Activated CD4-positive, CD25-positive, alpha-beta regulatory T cell treated with anti-CD3 and anti-CD28 coated beads, Interleukin-2, amount 50 U/mL, for 24 hours (primary cell): ENCODE measurements around the gene PRKCE.
A peak's percentile ranks its signal among the peaks of the same experiment; 100 is the strongest.
"Not testable (repeated sequence)": the region's sequence is repeated elsewhere in the genome, so short reads cannot be mapped to it uniquely, and the experiment has no call there.

Experiments
- ATAC-seq, 2 donors: fragments of 150-1000 bp; cut with Tn5 transposase; one replicate each; pipeline ENCODE4 v1.10.0; 2021; ENCODE audit warnings: mild to moderate bottlenecking in 1 of 2, moderate library complexity in 1 of 2

The PRKCE gene

DNA sequence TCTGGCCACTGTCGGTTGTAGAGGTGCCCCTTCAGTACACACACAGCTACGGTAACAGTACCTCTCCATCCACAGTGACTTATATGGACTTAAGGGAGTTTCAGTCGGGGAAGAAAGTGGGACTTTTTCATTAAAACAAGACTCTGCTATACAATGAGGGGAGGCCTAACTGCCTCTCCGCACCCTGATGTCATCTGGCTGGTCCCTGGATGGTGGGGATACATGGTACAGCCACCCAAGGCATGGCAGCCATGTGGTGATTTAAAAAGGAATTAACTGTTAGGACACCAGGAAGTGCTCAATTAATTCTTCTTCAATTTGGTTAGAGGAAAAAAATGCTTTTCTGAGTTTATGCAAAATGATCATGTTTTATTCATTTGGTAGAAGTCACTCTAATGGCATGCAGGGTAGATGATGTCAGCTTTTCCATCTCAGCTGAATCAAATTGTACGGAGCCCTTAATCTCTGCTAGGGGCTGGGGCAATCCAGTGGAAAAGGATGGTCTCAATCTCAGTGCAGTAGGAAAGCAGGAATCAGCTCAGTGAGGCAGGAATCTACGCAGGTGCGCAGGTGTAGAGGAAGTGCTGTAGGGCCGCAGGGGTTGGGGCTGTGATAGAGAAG lies 243.9 kb downstream of the PRKCE start:
- ATAC-seq: no peak

GRCh38 chr2:45896311-45896710 lies 244.8 kb downstream of the PRKCE start:
- ATAC-seq: no peak

GRCh38 chr2:45897842-45898241 lies 246.4 kb downstream of the PRKCE start:
- no peak for ATAC-seq

DNA sequence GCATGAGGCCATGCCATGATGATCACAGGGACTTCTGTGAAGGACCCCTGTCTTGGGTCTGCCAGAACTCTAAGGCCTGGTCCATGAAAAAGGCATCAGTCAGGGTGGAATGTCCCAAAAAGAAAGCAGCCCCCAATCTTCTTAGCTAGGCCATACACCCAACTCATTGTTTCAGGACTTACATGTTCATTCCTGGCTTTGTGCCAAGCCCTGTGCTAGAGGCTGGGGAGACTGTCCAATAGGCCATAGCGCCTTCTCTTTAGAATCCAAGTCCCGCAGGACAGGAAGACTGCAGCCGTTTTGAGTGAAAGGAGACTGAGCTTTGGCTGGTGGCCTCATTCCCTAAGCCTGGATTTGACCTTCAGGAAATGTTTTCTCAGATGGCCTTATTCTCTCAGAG lies 247.3 kb downstream of the PRKCE start:
- ATAC-seq: no peak

DNA sequence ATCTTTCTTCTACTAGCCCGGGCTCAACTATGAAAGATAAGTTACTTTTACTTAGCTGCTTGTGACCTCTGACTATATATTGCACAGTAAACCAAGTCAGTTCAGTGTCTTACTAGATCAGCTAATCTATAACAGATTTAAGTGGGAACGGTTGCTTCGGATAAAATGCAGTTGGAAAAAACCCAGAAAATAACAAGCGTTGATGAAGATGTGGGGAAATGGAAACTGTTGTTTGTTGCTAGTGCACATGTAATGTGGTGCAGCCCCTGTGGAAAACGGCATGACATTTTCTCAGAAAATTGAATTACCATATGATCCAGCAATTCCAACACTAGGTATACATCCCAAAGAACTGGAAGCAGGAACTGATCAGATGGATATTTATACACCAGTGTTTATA lies 248.5 kb downstream of the PRKCE start:
- no peak for ATAC-seq

GRCh38 chr2:45901468-45902032 lies 250.1 kb downstream of the PRKCE start:
- ATAC-seq: no peak

DNA sequence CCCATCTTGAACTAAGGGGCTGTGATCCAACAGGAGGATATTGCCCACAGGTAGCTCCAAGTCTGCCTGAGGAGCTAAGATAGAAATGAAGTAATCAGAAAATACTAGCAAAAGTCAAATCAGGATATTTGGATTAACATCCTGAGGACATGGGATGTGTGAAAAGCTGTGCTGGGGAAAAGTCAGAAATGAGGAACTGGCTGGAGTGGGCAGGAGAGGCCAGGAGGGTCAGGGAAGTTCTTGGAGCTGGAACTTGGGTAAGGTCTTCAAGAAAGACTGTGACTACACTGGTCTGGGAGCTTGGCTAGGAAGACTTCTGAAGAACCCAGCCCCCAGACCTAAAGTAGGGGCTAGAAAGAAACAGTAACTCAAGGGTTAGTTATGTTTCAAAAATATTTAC lies 250.9 kb downstream of the PRKCE start:
- no peak for ATAC-seq

DNA sequence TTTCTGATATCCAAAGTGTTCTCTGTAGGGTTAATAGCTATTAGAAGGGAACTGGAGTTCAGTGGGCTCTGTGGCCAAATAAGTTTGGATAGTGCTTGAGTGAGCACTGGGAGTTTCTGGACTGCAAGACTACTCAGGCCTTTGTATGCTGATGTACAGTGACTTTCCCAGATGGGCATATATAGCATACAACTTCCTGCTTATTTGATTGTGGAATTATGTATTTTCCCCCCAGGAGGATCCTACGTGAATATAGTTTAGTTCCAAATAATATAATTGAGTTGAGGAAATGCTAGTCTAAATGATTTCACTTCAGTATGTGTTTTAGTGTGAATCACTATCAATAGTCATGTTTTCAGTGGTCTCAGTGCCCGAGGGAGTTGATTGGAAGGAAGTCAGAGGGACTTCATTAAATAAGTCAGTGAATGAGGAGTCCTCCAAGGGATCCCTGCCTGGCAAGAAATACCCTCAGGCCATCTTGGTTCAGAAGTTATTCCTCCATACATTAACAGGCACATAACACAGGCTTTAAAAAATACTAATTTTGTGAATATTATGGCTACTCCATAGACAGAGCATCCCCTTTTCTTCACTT lies 251.4 kb downstream of the PRKCE start:
- ATAC-seq: no peak

DNA sequence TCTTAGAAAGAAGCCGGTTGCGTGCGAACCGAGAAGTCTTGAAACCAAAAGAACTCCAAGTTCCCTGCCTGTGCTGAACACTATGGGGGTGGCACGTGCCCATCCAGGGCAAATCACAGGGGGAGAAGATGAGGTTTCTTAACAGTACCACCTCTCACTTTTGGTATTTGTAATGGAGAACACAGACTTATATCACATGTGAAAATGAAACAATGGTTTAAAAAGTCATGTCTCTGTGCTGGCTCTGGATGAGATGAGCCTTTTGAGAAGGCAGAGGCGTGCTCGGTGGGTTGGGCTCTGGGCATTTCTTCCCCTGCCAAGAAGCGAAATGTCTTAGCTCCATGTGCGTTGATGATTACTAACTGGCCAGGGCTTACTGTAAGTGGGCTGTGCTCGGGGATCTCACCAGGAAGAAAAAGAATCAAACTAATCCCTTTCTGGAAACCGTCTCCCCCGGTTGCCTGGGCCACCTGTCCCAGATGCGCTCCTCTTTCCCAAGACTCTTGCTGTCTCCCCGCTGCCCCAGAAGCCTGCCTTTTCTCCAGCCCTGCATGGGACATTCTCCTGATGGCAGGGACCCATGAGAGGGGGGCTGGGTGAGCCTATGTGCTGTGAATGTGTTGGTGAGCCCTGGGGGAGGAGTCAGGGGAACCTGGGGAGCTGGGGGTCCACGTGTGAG lies 252.9 kb downstream of the PRKCE start:
- peak; percentile 61 to 73 for ATAC-seq

- ATAC-seq: no peak
Measured at GRCh38 chr2:45904946-45905631, 253.6 kb downstream of the PRKCE start.

- no peak for ATAC-seq
Measured at GRCh38 chr2:45905632-45905958, 254.1 kb downstream of the PRKCE start.

DNA sequence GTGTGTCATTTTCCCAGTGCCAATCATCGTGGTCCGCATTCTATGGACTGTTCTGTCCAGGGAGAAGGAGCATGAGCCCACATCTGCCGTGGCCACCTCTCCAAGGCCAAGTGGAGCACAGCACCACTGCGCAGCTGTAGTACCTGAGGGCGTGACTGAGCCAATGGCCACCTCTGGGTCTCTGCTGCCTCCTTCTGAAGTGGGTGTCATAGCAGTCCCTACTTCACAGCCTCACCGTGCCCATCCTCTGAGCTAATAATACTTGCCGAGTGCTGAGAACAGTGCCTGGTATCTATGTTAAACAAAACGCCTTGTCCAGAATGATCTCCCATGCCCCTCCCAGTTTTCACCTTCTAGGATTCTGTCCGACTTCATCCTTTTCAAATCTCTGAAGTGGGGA lies 256.1 kb downstream of the PRKCE start:
- ATAC-seq: no peak

DNA sequence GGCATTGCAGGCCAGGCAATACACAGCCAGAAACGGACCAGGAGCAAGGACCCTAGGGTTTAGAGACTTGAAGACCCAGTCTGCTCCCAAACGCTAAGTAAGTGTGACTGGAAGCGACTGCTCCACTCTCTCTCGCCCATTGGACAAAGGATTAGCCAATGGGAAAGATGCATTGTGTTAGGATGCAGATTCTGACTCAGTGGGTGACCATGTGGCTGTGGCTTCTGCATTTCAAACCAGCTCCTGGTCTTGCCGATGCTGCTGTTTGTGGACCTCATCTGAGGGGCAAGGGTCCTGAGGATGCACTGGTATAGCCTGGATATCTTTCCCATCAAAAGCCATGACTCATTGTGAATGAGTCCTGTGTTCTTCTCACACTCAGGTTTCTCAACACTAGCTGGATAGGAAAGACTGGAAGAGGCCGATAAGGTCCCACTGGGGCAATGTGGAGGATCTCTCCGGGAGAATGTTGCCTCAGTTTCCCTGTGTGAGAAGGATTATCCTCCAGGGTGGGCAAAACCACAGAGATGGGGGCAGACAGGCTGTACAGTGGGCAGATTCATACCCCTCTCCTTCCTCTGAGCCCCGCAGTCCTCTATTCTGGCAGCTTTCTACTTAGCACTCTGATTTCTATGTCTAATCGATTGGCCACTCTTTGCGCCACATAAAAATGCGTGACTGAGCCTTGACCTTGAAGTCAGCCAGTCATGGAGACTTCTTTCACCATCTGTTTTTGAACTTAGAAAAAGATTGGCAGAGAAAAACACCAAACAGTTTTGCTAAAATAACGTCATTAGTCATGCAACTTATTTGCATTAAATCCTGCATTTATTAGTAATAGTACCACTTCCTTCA lies 257.1 kb downstream of the PRKCE start:
- no peak for ATAC-seq

DNA sequence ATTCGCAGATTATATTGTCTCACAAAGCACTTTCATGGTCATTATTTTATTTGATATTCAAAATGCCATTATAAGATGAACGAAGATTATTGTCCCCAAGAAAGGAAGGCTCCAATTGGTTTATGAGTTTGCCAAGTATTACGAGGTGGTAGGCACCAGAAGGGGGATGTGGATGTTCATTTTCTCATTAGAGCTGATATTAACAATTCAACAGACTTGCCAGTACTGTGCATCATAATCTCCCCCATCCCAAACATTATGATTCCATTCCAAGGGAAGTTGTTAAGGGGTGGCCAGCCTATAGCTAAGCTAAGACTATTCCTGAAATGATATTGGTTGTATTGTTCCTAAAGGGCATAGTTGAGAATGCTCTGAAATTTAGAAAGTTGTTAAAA lies 257.7 kb downstream of the PRKCE start:
- no peak for ATAC-seq

DNA sequence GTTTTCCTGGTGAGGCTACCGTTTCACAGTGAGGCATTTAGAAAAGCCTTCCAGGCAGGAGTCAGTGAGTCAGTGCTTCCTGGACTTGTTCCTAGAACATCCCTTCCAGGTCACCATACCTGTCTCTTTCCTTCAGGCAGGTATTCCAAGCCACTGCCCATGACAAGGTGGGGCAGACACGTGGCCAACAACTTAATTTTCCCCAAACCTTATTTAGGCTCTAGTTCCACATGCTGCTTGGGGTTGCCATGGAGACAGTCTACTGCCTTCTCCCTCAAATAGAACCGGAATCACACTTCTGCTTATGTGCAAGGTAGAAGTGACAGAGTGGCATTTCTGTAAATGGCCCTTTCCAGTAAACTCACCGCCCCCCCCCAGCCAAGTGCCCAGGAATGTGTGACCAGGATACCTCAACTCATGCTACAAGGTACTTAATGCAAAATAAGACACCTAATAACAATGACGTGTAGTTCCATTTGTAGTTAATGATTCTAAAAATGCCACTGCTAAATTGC lies 258.3 kb downstream of the PRKCE start:
- no peak for ATAC-seq

- no peak for ATAC-seq
Measured at GRCh38 chr2:45910473-45911060, 259.1 kb downstream of the PRKCE start.

DNA sequence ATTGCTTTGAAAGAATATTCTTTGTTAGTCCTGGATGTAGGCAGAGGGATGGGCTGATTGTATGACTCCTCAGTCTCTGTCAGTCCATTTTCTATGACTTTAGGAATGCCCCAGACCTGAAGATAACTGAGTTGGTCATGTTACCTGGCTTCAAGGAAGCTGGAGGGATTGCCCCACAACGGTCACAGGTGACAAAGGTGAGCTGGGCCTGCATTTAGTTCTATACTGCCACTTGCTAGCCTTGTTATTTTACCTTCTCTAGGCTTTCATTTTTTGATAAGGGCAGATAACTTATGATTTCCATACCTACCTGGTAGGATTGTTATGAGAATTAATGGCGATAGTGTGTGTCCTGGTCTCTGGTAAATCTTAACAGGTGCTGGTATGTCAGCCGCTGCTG lies 260.1 kb downstream of the PRKCE start:
- ATAC-seq: no peak

GRCh38 chr2:45912109-45912508 lies 260.6 kb downstream of the PRKCE start:
- no peak for ATAC-seq

DNA sequence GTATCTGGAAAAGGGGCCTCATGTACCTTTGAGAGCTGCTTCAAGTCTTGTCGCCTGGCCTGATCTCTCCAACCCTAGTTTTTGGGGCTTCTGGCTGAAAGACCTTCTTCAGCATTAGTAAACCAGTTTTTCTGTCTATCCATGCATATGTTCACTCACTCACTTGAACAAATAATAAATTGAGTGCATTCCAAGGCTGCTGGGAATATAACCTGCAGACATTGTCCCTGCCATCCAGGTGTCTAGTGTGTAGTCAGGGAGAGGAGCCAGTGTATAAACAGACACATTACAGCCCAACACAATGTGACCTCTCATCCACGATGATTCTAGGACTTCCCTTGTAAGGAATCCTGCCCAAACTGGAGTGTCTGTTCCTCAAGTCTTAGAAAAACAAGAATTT lies 262.1 kb downstream of the PRKCE start:
- ATAC-seq: no peak

DNA sequence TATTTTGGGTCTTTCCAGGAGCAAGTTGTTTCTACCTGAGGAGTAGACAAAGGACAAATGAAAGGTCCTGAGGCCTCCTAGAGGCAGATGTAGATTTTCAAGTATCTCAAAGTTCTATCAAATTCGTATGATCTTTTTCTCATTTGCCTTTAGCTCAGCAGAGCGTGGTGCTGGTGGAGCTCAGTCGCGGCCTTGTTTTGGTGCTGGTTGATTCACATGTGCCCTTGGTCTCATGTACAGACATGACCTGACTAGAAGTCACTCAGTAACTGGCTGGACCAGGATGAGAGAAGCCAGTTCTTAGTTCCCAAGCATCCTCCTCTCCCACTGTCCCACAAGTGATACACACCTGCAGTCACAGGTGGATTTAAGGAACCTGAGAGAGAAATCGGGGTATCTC lies 264.0 kb downstream of the PRKCE start:
- no peak for ATAC-seq

GRCh38 chr2:45917561-45918176 lies 266.2 kb downstream of the PRKCE start:
- not testable (repeated sequence) for ATAC-seq
